Adrenal gland (tissue), 12 donors: ENCODE measurements around the gene NFE2L2. TPM values are rescaled to one million over a fixed set of nuclear protein-coding genes. Genes with fewer than 3 reads are reported as not detected.
"Not testable (repeated sequence)": the region's sequence is repeated elsewhere in the genome, so short reads cannot be mapped to it uniquely, and the experiment has no call there.

Experiments
- DNase-seq, 7 donors: peaks; one replicate each; pipeline ENCODE4 v3.0.0-alpha.2; 2019 to 2020
- H3K27ac ChIP-seq, 5 donors: fragments of 200-600 bp; sonication (generic) in 4 of 5; 1 replicate in 3 of 5; 2 replicates in 2 of 5; pipeline versions ENCODE4 v1.5.1 to v1.8.0; 2016 to 2020; ENCODE audit warnings: mild to moderate bottlenecking in 1 of 5
- H3K27me3 ChIP-seq: fragments of 200-600 bp; 2 replicates; pipeline ENCODE4 v1.8.0; 2021
- H3K36me3 ChIP-seq, 2 donors: fragments of 200-600 bp; replicated peaks in 1 of 2; 1 replicate in 1 of 2; 2 replicates in 1 of 2; pipeline versions ENCODE4 v1.5.1 to v1.8.0; 2018 to 2022
- H3K4me1 ChIP-seq, 2 donors: fragments of 200-600 bp; replicated peaks in 1 of 2; 1 replicate in 1 of 2; 2 replicates in 1 of 2; pipeline versions ENCODE4 v1.5.1 to v1.8.0; 2018 to 2021
- H3K4me3 ChIP-seq, 4 donors: fragments of 200-600 bp; sonication (generic) in 3 of 4; one replicate each; pipeline ENCODE4 v1.5.1; 2016 to 2018
- H3K9me3 ChIP-seq, 3 donors: fragments of 200-600 bp; sonication (generic) in 1 of 3; replicated peaks in 1 of 3; 1 replicate in 2 of 3; 2 replicates in 1 of 3; pipeline versions ENCODE4 v1.5.1 to v1.8.0; 2016 to 2021
- CTCF ChIP-seq, 6 experiments: fragments of 450-650 bp in 4 of 6; fragments of 200-600 bp in 2 of 6; sonication (generic) in 1 of 6; IDR thresholded peaks; 1 replicate in 5 of 6; 2 replicates in 1 of 6; pipeline versions ENCODE4 v1.5.1 to v1.8.0; 2016 to 2021; ENCODE audit warnings: antibody characterized with exemption in 6 of 6, mild to moderate bottlenecking in 2 of 6, moderate library complexity in 1 of 6
- POLR2A ChIP-seq, 2 donors: fragments of 450-650 bp; IDR thresholded peaks; one replicate each; pipeline ENCODE4 v1.6.1; 2017; ENCODE audit warnings: antibody characterized with exemption in 2 of 2, mild to moderate bottlenecking in 2 of 2, moderate library complexity in 1 of 2
- WGBS, 4 donors: extraction: QIAGEN DNeasy Blood & Tissue Kit in 2 of 4; methylation state at CpG; one replicate each; pipeline versions ENCODE4 v1.1.5 to v1.1.7; 2013 to 2017; 5-methylcytosine and 5-hydroxymethylcytosine counted together
- intact Hi-C, 2 donors: fragments of 100-400 bp; cut with DNase I; formaldehyde crosslinking; loops; one replicate each; pipeline versions ENCODE4 v1.14.1 to v1.15.0; 2022 to 2023
- polyA plus RNA-seq, 3 donors: library from polyadenylated mRNA; stranded (reverse); fragments of 200-250 nt in 2 of 3; fragments of 350-450 nt in 1 of 3; fragmentation: Illumina TruSeq in 1 of 3; extraction: RNeasy Lipid Tissue Mini Kit (QIAGEN cat#74804) in 1 of 3; gene quantifications; one replicate each; pipeline ENCODE4 v1.2.3, GENCODE V29; 2013 to 2014
- total RNA-seq, 9 donors: library from RNA; depleted of rRNA in 4 of 9; stranded (reverse); fragments of >200 nt in 4 of 9; fragments of 120-200 nt in 1 of 9; fragmentation: NEBNext Ultra II Directional in 1 of 9; extraction: Animal tissue kit (Norgen Biotek cat#: 25700) in 1 of 9; gene quantifications; one replicate each; pipeline versions ENCODE4 v1.1.0 to v1.2.4, GENCODE V29; 2013 to 2023
- donor health status: healthy with polysubstance abuse.
- donor health status: Bipolar disorder and iron deficiency.
- donor health status: DM: yes; HTN: yes; CAD: no.
- donor health status: DM: no; HTN: no; CAD: no.
- donor health status: DM: no; HTN: no; CAD: no.
- donor health status: DM: yes; HTN: yes; CAD: no.

The NFE2L2 gene
- total and polyA plus RNA-seq, 12 donors = 41.1 to 119 (median 80.4) TPM

- no peak for TF ChIP-seq POLR2A (IDR thresholded peaks at IDR 0.05)
- TF ChIP-seq CTCF (IDR thresholded peaks at IDR 0.05) = no peak
- no peak overlapping the region for H3K4me3 ChIP-seq
- intact Hi-C loops = no loop called here
- 81 to 87% (median 85%) methylated on average over 7 of the region's 7 CpGs for WGBS, 4 donors
- no peaks in the 10 kb centered on the region for H3K27me3 ChIP-seq
- DNase-seq = no peak
- no peaks in the 10 kb centered on the region for H3K9me3 ChIP-seq
- peak overlapping the region in 1 of 5 donors; percentile 9 for H3K27ac ChIP-seq
- H3K4me1 ChIP-seq = peaks cover 42 to 92% of the 10 kb centered on the region in 2 donors
- no peaks in the 10 kb centered on the region for H3K36me3 ChIP-seq
These were observed 15.5 kb downstream of the NFE2L2 start for GRCh38 chr2:177249038-177249437.

- Histone ChIP-seq H3K4me3 (no peak overlapping the region), H3K27me3 (no peaks in the 10 kb centered on the region), H3K36me3 (no peaks in the 10 kb centered on the region), H3K9me3 (no peaks in the 10 kb centered on the region), H3K4me1 (peaks cover 49 to 91% of the 10 kb centered on the region in 2 donors), H3K27ac (peak overlapping the region in 2 of 5 donors; percentile 19 to 23)
- no peak for DNase-seq
- TF ChIP-seq CTCF (IDR thresholded peaks at IDR 0.05) (no peak), POLR2A (IDR thresholded peaks at IDR 0.05) (no peak)
- intact Hi-C loops = no loop called here
- 80 to 85% (median 82%) methylated on average over 6 of the region's 6 CpGs for WGBS, 4 donors
These were observed 16.7 kb downstream of the NFE2L2 start for GRCh38 chr2:177247693-177248262.

DNA sequence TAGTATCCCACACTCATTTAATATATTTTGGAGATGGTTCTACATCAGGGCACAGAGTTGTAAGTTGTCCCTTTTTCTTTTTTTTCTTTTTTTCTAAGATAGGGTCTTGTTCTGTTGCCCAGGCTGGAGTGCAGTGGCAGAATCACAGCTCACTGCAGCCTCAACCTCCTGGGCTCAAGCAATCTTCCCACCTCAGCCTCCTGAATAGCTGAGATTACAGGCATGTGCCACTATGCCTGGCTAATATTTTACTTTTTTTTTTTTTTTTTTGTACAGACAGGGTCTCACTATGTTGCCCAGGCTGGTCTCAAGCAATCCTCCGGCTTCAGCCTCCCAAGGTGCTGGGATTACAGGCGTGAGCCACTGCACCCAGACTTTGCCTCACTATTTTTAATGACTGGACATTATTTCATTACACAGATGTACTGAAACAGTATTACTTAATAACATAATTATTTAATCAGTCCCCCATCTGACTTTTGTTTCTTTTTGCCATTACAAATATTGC is 17.9 kb downstream of the NFE2L2 start:
- H3K27me3 ChIP-seq, DNase-seq, H3K36me3 ChIP-seq, H3K9me3 ChIP-seq, intact Hi-C loops, H3K4me3 ChIP-seq: not testable (repeated sequence)
- Histone ChIP-seq H3K27ac (peak overlapping the region in 3 of 5 donors; percentile 20 to 88 (median 57)), H3K4me1 (peaks cover 50 to 91% of the 10 kb centered on the region in 2 donors)
- WGBS, 4 donors = 83 to 91% (median 87%) methylated on average over 2 of the region's 2 CpGs

DNA sequence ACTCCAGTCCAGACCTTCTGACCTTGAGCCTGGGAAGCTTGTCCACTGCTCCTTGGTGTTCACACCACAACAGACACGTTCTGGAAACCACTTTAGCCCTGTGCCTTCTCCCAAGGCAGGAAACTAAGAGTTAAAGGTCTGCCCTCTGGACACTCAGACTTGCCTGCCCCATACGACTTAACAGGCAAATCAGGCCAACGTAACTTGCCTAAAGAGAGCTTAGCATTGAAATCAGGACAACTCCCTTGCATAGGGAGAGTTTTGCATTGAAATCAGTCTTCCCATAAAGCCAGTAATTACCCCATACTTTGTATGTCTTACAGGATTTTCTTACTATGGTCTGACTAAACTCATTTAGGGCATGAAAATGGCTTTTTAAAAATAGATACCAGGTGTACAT is 18.5 kb downstream of the NFE2L2 start:
- H3K27ac ChIP-seq = peak overlapping the region in 4 of 5 donors; percentile 15 to 88 (median 58)
- TF ChIP-seq CTCF (IDR thresholded peaks at IDR 0.05) (no peak), POLR2A (IDR thresholded peaks at IDR 0.05) (no peak)
- intact Hi-C loops = no loop called here
- H3K36me3 ChIP-seq = no peaks in the 10 kb centered on the region
- H3K4me1 ChIP-seq = peaks cover 56 to 91% of the 10 kb centered on the region in 2 donors
- no peaks in the 10 kb centered on the region for H3K9me3 ChIP-seq
- H3K4me3 ChIP-seq = no peak overlapping the region
- no peaks in the 10 kb centered on the region for H3K27me3 ChIP-seq
- WGBS, 4 donors = 14 to 47% (median 23%) methylated on average over 3 of the region's 3 CpGs
- peak in 1 of 7 donors; percentile 43 for DNase-seq

DNA sequence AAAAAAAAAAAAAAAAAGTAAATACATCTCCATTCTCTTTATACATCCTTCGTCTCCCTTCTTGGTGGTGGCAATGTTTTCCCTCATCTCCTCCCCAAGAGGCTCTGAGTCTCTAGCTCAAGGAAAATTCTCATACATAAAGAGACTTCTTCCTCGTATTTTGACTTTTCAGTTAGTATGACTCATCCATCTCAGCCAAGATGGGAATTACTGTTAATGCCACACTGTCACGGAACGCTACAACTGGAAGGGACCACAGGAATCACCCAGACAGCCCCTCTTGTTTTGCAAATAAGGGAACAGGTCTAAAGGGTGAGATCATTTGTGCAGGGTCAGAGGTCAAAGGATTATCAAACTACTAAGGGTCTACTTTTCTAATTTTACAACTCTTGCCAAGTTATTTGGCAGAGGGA is 19.5 kb downstream of the NFE2L2 start:
- WGBS, 4 donors = 23 to 36% (median 31%) methylated on average over 4 of the region's 4 CpGs
- no peaks in the 10 kb centered on the region for H3K36me3 ChIP-seq
- peaks cover 66 to 91% of the 10 kb centered on the region in 2 donors for H3K4me1 ChIP-seq
- intact Hi-C loops = no loop called here
- H3K27ac ChIP-seq = peak overlapping the region in 4 of 5 donors; percentile 15 to 88 (median 58)
- DNase-seq = no peak
- no peaks in the 10 kb centered on the region for H3K9me3 ChIP-seq
- H3K4me3 ChIP-seq = no peak overlapping the region
- H3K27me3 ChIP-seq = no peaks in the 10 kb centered on the region
- no peak for TF ChIP-seq POLR2A (IDR thresholded peaks at IDR 0.05)
- no peak for TF ChIP-seq CTCF (IDR thresholded peaks at IDR 0.05)
